ENCODE results near the gene ZNF516.

Gene ZNF516

GRCh38 chr18:76357174-76357573 is 137.9 kb downstream of the ZNF516 start:
- in situ Hi-C loops (cut with MboI; ENCODE audit: low sequenced_read_pairs, unreplicated experiment), result loop anchor here (25.0 kb wide), 1 partner anchor 1720 kb away; no protein-coding TSS in a partner anchor
- TF ChIP-seq CTCF (IDR thresholded peaks at IDR 0.05; ENCODE audit: borderline replicate concordance, control extremely low read depth, extremely low read depth, insufficient read depth, missing control alignments), result no peak
- DNase-seq (ENCODE audit: low spot score), result no peak

DNA sequence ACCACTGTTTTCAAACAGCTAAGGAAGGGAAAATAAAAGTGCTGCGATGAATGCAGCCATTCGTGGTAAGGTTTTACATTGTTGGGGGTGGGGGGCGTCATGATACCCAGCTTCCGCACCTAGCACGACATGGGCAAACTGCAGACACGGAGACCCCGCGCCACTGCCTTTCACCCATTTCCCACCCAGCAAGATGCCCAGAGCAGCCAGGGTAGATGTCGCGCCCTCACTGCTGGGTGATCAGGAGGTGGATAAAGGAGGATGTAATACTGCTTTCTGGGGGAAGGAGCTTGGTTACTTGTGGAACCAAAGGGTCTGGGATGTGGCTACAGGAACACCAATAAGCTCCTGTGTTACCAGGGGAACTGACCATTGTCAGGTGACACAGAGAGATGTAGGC is 138.4 kb downstream of the ZNF516 start:
- DNase-seq (ENCODE audit: low spot score), result no peak
- in situ Hi-C loops (cut with MboI; ENCODE audit: low sequenced_read_pairs, unreplicated experiment), result loop anchor here (25.0 kb wide), 1 partner anchor 1719 kb away; no protein-coding TSS in a partner anchor
- TF ChIP-seq CTCF (IDR thresholded peaks at IDR 0.05; ENCODE audit: borderline replicate concordance, control extremely low read depth, extremely low read depth, insufficient read depth, missing control alignments), result no peak

GRCh38 chr18:76354348-76354747 is 140.7 kb downstream of the ZNF516 start:
- no peak for TF ChIP-seq CTCF (IDR thresholded peaks at IDR 0.05; ENCODE audit: borderline replicate concordance, control extremely low read depth, extremely low read depth, insufficient read depth, missing control alignments)
- DNase-seq (ENCODE audit: low spot score), result no peak
- in situ Hi-C loops (cut with MboI; ENCODE audit: low sequenced_read_pairs, unreplicated experiment), result loop anchor here (25.0 kb wide), 1 partner anchor 1717 kb away; no protein-coding TSS in a partner anchor

DNA sequence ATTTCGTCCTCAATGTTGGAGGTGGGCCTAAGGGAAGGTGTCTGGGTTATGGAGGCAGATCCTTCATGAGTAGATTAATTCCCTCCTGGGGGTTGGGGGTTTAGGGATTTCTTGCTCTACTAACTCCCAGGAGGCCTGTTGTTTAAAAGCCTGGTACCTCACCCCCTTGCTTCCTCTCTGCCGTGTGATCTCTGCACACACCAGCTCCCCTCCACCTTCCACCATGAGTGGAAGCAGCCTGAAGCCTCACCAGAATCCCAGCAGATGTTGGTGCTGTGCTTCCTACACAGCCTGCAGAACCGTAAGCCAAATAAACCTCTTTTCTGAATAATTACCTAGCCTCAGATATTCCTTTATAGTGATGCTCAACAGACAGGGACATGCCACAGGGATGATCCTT is 141.5 kb downstream of the ZNF516 start:
- DNase-seq (ENCODE audit: low spot score), result no peak
- in situ Hi-C loops (cut with MboI; ENCODE audit: low sequenced_read_pairs, unreplicated experiment), result loop anchor here (25.0 kb wide), 1 partner anchor 1716 kb away; no protein-coding TSS in a partner anchor
- no peak for TF ChIP-seq CTCF (IDR thresholded peaks at IDR 0.05; ENCODE audit: borderline replicate concordance, control extremely low read depth, extremely low read depth, insufficient read depth, missing control alignments)

DNA sequence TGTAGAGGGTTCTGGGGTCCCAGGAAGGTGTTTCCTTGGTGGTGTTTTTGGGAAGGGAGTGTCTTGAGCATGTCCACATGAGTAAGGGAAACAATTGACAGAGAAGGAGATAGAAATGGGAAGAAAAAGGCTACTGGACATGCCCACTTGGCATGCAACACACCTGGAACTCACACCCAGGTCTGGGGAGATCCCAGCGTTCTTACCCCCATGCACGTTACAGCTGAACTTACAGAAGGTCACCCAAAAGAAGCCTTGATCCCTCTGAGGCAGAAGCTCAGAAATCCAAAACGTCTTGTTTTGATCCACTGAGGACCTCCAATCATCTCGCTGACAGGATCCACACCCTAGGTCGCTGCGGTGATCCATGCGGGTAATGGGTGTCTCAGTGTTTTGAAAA is 142.0 kb downstream of the ZNF516 start:
- in situ Hi-C loops (cut with MboI; ENCODE audit: low sequenced_read_pairs, unreplicated experiment), result loop anchor here (25.0 kb wide), 1 partner anchor 1716 kb away; no protein-coding TSS in a partner anchor

GRCh38 chr18:76351961-76352581 is 143.0 kb downstream of the ZNF516 start:
- TF ChIP-seq CTCF (IDR thresholded peaks at IDR 0.05; ENCODE audit: borderline replicate concordance, control extremely low read depth, extremely low read depth, insufficient read depth, missing control alignments), result no peak
- in situ Hi-C loops (cut with MboI; ENCODE audit: low sequenced_read_pairs, unreplicated experiment), result loop anchor here (25.0 kb wide), 1 partner anchor 1715 kb away; no protein-coding TSS in a partner anchor
- no peak for DNase-seq (ENCODE audit: low spot score)

More for the DNA sequence above, 142.0 kb downstream of the ZNF516 start:
- TF ChIP-seq CTCF (IDR thresholded peaks at IDR 0.05; ENCODE audit: borderline replicate concordance, control extremely low read depth, extremely low read depth, insufficient read depth, missing control alignments), result no peak
- no peak for DNase-seq (ENCODE audit: low spot score)
